Measurements from ENCODE around the gene ZNF618.

- no peak for TF ChIP-seq CTCF (IDR thresholded peaks at IDR 0.05; ENCODE audit: borderline replicate concordance, extremely low read depth, low read length, poor library complexity, severe bottlenecking)
- no peak for TF ChIP-seq EZH2 (IDR thresholded peaks at IDR 0.05; ENCODE audit: borderline replicate concordance, low read depth, low read length, severe bottlenecking)
These were observed 21.8 kb upstream of the ZNF618 start for GRCh38 chr9:113854310-113854709.
